HepG2 (cell line): ENCODE results near the gene IRAK4. TPM values are rescaled to one million over a fixed set of nuclear protein-coding genes. Genes with fewer than 3 reads are reported as not detected.

Experiments used
- ARID2 ChIP-seq: sonication (generic); formaldehyde crosslinking; IDR thresholded peaks from 2 replicates; pipeline ENCODE4 v1.8.1; 2022; ENCODE audit warnings: mild to moderate bottlenecking, missing genetic modification reagents, borderline replicate concordance
- FOSL1 ChIP-seq: sonication (generic); formaldehyde crosslinking; IDR thresholded peaks from 2 replicates; pipeline ENCODE4 v1.9.0; 2021; ENCODE audit warnings: missing genetic modification reagents, borderline replicate concordance
- FOXC1 ChIP-seq: sonication (generic); formaldehyde crosslinking; IDR thresholded peaks from 2 replicates; pipeline ENCODE4 v1.8.0; 2022; ENCODE audit warnings: mild to moderate bottlenecking, missing genetic modification reagents, borderline replicate concordance
- HDAC1 ChIP-seq: sonication (generic); formaldehyde crosslinking; IDR thresholded peaks from 2 replicates; pipeline ENCODE4 v1.5.1; 2020; ENCODE audit warnings: mild to moderate bottlenecking, missing genetic modification reagents
- HNRNPLL ChIP-seq: fragments of 200-400 bp; formaldehyde crosslinking; IDR thresholded peaks from 2 replicates; pipeline ENCODE4 v1.6.1; 2017; ENCODE audit warnings: mild to moderate bottlenecking, low read depth, low read length; ENCODE audit not compliant: poor library complexity, severe bottlenecking
- KLF12 ChIP-seq: sonication (generic); formaldehyde crosslinking; IDR thresholded peaks from 2 replicates; pipeline ENCODE4 v1.4.0; 2020; ENCODE audit warnings: missing genetic modification reagents, borderline replicate concordance
- KMT2B ChIP-seq: IDR thresholded peaks from 2 replicates; pipeline ENCODE4 v1.6.1; 2016; ENCODE audit warnings: missing genetic modification reagents, missing compliant biosample characterization
- NONO ChIP-seq, 2 experiments: fragments of 450-650 bp in 1 of 2; sonication (generic) in 1 of 2; formaldehyde crosslinking in 1 of 2; IDR thresholded peaks in 1 of 2; conservative IDR thresholded peaks in 1 of 2; 2 replicates each; pipeline versions ENCODE4 v1.6.1 to v1.8.0; 2017 to 2022; ENCODE audit warnings: mild to moderate bottlenecking in 1 of 2, missing genetic modification reagents in 1 of 2, moderate library complexity in 1 of 2
- NR2F6 ChIP-seq, 2 experiments: IDR thresholded peaks; 2 replicates each; pipeline ENCODE4 v1.6.1; 2016; ENCODE audit warnings: antibody characterized with exemption in 1 of 2, mild to moderate bottlenecking in 1 of 2
- SNRNP70 ChIP-seq: fragments of 200-400 bp; formaldehyde crosslinking; IDR thresholded peaks from 2 replicates; pipeline ENCODE4 v1.6.1; 2017; ENCODE audit warnings: mild to moderate bottlenecking, low read depth, low read length, moderate library complexity
- THAP7 ChIP-seq: sonication (generic); formaldehyde crosslinking; IDR thresholded peaks from 2 replicates; pipeline ENCODE4 v1.8.1; 2023; ENCODE audit warnings: mild to moderate bottlenecking, missing genetic modification reagents
- ZBTB37 ChIP-seq: sonication (generic); formaldehyde crosslinking; IDR thresholded peaks from 2 replicates; pipeline ENCODE4 v1.4.0; 2020; ENCODE audit warnings: mild to moderate bottlenecking, missing genetic modification reagents
- ZFP91 ChIP-seq: sonication (generic); formaldehyde crosslinking; IDR thresholded peaks from 2 replicates; pipeline ENCODE4 v1.9.0; 2022; ENCODE audit warnings: missing genetic modification reagents, mild to moderate bottlenecking, borderline replicate concordance
- ZFX ChIP-seq: sonication (generic); formaldehyde crosslinking; IDR thresholded peaks from 2 replicates; pipeline ENCODE4 v1.4.0; 2020; ENCODE audit warnings: mild to moderate bottlenecking, low read depth, missing genetic modification reagents, moderate library complexity
- ZNF777 ChIP-seq: sonication (generic); formaldehyde crosslinking; IDR thresholded peaks from 2 replicates; pipeline ENCODE4 v1.4.0; 2020; ENCODE audit warnings: missing genetic modification reagents
- ZNF883 ChIP-seq: sonication (generic); formaldehyde crosslinking; IDR thresholded peaks from 2 replicates; pipeline ENCODE4 v1.5.1; 2020; ENCODE audit warnings: mild to moderate bottlenecking, missing genetic modification reagents; ENCODE audit errors: not compliant biosample characterization
- polyA plus RNA-seq, 8 experiments: library from polyadenylated mRNA; depleted of rRNA in 3 of 8; stranded (reverse) in 7 of 8; unstranded in 1 of 8; fragments of >200 nt; fragmentation: Illumina TruSeq in 4 of 8; extraction: Trizol in 4 of 8; gene quantifications; 2 replicates each; pipeline versions ENCODE4 v1.2.1 to v1.2.3, GENCODE V29; 2011 to 2016; ENCODE audit warnings: low read depth in 4 of 8, missing spikeins in 1 of 8, mixed read lengths in 1 of 8; ENCODE audit not compliant: insufficient read depth in 1 of 8
- total RNA-seq, 5 experiments: library from RNA; depleted of rRNA; stranded (reverse); fragments of >200 nt; fragmentation: Illumina TruSeq; extraction: Trizol; gene quantifications; 2 replicates each; pipeline ENCODE4 v1.2.3, GENCODE V29; 2016; ENCODE audit warnings: low read depth in 1 of 5
- TF ChIP-seq, protein P1 (sequence below): fragments of 450-650 bp; IDR thresholded peaks from 2 replicates; pipeline ENCODE4 v1.6.1; 2017

The IRAK4 gene
- total and polyA plus RNA-seq, 2 of the 13 experiments (the other 11 are each of a cell fraction or from before 2014, with no cell fraction given) = 6.6 to 7.1 TPM

DNA sequence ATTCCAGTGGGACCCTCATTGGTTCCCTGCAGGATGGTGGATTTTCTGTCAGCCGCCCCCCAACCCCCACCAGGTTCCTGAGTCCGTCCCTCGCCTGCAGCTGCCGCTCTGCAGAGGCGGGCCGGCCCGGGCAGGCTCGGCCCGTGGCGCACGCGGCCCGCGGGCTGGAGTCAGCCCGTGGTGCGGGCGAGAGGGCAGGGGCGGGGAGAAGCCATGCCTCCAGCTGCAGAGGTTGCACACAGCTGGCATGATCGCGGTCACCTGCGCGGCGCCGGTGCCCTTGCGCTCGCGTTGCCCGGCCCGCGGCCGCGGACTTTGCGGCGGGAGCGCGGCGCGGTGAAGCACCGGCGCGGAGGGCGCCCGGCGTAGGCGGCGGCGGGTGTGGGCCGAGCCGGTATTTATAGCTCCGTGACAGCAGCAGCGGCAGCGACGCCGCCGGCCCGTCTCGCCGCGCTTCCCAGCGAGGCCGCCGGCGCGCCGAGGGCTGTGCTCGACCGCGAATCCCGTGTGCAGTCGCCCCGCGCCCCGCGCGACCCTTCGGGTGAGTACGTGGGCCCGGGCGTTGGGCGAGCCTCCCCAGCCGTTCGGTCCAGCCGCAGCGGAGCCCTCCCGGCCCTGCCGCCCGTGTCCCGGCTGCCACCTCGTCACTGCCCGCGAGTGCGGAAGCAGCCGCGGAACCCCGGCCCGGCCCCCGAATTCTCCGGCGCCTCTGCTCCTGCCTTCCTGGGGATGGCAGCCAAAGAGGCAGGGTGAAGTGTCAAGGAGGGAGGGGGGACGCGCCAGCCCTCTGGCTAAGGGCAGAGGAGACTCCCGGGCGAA lies 77.1 kb downstream of the IRAK4 start, which contains the start of gene TMEM117 (continued):
- TF ChIP-seq KMT2B (CRISPR knock-in tag) (peak; percentile 67; the same call in 1 of the 2 replicates), KLF12 (CRISPR knock-in tag) (0 out of 2 replicates have a peak, but pooled peaks have one; percentile 49), THAP7 (CRISPR knock-in tag) (peak; percentile 73; the same call in 1 of the 2 replicates), ZFP91 (CRISPR knock-in tag) (peak; percentile 34; the same call in 1 of the 2 replicates), ZFX (peak; percentile 77), NR2F6 (IDR thresholded peaks at IDR 0.05) (no peak), NR2F6 (CRISPR knock-in tag; IDR thresholded peaks at IDR 0.05) (no peak), ZBTB37 (CRISPR knock-in tag) (no peak), ZNF883 (CRISPR knock-in tag) (no peak), NONO (IDR thresholded peaks at IDR 0.05) (no peak), NONO (CRISPR knock-in tag; conservative IDR thresholded peaks at IDR 0.05) (no peak), FOXC1 (0 out of 2 replicates have a peak, but pooled peaks have one; percentile 8), SNRNP70 (no peak), FOSL1 (CRISPR knock-in tag) (no peak), ZNF777 (CRISPR knock-in tag) (peak; percentile 69), HDAC1 (CRISPR knock-in tag) (peak; percentile 60; the same call in 1 of the 2 replicates), HNRNPLL (peak; percentile 93), ARID2 (CRISPR knock-in tag) (0 out of 2 replicates have a peak, but pooled peaks have one; percentile 39)
- TF ChIP-seq, protein P1, sequence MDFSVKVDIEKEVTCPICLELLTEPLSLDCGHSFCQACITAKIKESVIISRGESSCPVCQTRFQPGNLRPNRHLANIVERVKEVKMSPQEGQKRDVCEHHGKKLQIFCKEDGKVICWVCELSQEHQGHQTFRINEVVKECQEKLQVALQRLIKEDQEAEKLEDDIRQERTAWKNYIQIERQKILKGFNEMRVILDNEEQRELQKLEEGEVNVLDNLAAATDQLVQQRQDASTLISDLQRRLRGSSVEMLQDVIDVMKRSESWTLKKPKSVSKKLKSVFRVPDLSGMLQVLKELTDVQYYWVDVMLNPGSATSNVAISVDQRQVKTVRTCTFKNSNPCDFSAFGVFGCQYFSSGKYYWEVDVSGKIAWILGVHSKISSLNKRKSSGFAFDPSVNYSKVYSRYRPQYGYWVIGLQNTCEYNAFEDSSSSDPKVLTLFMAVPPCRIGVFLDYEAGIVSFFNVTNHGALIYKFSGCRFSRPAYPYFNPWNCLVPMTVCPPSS = no peak
